Breast epithelium (tissue), 4 donors: Measurements from ENCODE around the gene ANKH. TPM values are rescaled to one million over a fixed set of nuclear protein-coding genes. Genes with fewer than 3 reads are reported as not detected.

Experiments used
- DNase-seq, 2 donors: peaks; one replicate each; pipeline ENCODE4 v3.0.0-alpha.2; 2019; ENCODE audit warnings: low spot score in 2 of 2
- H3K27ac ChIP-seq, 2 donors: fragments of 200-600 bp; sonication (generic) in 1 of 2; one replicate each; pipeline ENCODE4 v1.5.1; 2016 to 2019; ENCODE audit warnings: mild to moderate bottlenecking in 1 of 2
- H3K27me3 ChIP-seq, 2 donors: fragments of 200-600 bp; sonication (generic) in 1 of 2; one replicate each; pipeline versions ENCODE4 v1.5.1 to v1.6.0; 2017 to 2019; ENCODE audit warnings: control low read depth in 1 of 2, mild to moderate bottlenecking in 1 of 2
- H3K36me3 ChIP-seq: fragments of 200-600 bp; one replicate; pipeline ENCODE4 v1.5.1; 2019
- H3K4me1 ChIP-seq, 2 donors: fragments of 200-600 bp; sonication (generic); one replicate each; pipeline ENCODE4 v1.5.1; 2016 to 2019; ENCODE audit warnings: control low read depth in 1 of 2
- H3K4me3 ChIP-seq, 3 donors: fragments of 200-600 bp; sonication (generic); 1 replicate in 2 of 3; 2 replicates in 1 of 3; pipeline ENCODE4 v1.5.1; 2016 to 2019; ENCODE audit warnings: mild to moderate bottlenecking in 3 of 3, moderate library complexity in 2 of 3
- H3K9me3 ChIP-seq, 2 donors: fragments of 200-600 bp; sonication (generic) in 1 of 2; one replicate each; pipeline ENCODE4 v1.5.1; 2016 to 2019; ENCODE audit warnings: control low read depth in 1 of 2
- POLR2A ChIP-seq: fragments of 450-650 bp; IDR thresholded peaks from one replicate; pipeline ENCODE4 v1.6.1; 2016; ENCODE audit warnings: antibody characterized with exemption, mild to moderate bottlenecking, moderate library complexity
- POLR2AphosphoS5 ChIP-seq, 3 donors: sonication (generic); formaldehyde crosslinking; IDR thresholded peaks; one replicate each; pipeline ENCODE4 v1.6.1; 2017; ENCODE audit warnings: antibody characterized with exemption in 3 of 3
- intact Hi-C: fragments of 100-400 bp; cut with DNase I; formaldehyde crosslinking; loops from one replicate; pipeline ENCODE4 v1.15.1; 2023; ENCODE audit warnings: low total_unique reads
- total RNA-seq, 3 donors: library from RNA; depleted of rRNA; stranded (reverse); fragments of >200 nt; gene quantifications; one replicate each; pipeline ENCODE4 v1.1.0, GENCODE V29; 2016
- TF ChIP-seq, protein P1 (sequence below), 3 donors: fragments of 450-650 bp; IDR thresholded peaks; one replicate each; pipeline ENCODE4 v1.5.1; 2016 to 2017; ENCODE audit warnings: antibody characterized with exemption in 3 of 3, mild to moderate bottlenecking in 3 of 3, moderate library complexity in 3 of 3

Gene ANKH
- total RNA-seq, 3 donors from 2014 or later: 31.5 to 83.1 (median 52.1) TPM

DNA sequence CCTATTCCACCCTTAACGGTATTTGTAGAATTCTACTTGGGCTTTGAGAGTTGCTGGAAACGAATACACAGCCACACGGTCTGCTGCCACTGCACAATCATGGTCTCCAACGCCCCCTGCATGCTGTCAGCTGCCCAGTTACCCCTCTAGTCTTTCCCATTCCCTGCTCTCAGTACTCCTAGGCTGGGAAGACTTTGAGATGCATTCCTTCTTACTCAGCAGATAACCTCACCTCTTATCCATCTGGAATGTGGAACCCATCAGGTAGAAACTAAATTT is 92.8 kb downstream of the ANKH start:
- no peak for TF ChIP-seq POLR2A
- TF ChIP-seq, protein P1, sequence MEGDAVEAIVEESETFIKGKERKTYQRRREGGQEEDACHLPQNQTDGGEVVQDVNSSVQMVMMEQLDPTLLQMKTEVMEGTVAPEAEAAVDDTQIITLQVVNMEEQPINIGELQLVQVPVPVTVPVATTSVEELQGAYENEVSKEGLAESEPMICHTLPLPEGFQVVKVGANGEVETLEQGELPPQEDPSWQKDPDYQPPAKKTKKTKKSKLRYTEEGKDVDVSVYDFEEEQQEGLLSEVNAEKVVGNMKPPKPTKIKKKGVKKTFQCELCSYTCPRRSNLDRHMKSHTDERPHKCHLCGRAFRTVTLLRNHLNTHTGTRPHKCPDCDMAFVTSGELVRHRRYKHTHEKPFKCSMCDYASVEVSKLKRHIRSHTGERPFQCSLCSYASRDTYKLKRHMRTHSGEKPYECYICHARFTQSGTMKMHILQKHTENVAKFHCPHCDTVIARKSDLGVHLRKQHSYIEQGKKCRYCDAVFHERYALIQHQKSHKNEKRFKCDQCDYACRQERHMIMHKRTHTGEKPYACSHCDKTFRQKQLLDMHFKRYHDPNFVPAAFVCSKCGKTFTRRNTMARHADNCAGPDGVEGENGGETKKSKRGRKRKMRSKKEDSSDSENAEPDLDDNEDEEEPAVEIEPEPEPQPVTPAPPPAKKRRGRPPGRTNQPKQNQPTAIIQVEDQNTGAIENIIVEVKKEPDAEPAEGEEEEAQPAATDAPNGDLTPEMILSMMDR (IDR thresholded peaks at IDR 0.05): no peak
- H3K36me3 ChIP-seq: no peaks in the 10 kb centered on the region
- no peaks in the 10 kb centered on the region for H3K4me1 ChIP-seq
- DNase-seq: no peak
- no peaks in the 10 kb centered on the region for H3K27me3 ChIP-seq
- intact Hi-C loops: no loop called here
- H3K9me3 ChIP-seq: no peaks in the 10 kb centered on the region
- H3K27ac ChIP-seq: no peak overlapping the region
- no peak overlapping the region for H3K4me3 ChIP-seq

DNA sequence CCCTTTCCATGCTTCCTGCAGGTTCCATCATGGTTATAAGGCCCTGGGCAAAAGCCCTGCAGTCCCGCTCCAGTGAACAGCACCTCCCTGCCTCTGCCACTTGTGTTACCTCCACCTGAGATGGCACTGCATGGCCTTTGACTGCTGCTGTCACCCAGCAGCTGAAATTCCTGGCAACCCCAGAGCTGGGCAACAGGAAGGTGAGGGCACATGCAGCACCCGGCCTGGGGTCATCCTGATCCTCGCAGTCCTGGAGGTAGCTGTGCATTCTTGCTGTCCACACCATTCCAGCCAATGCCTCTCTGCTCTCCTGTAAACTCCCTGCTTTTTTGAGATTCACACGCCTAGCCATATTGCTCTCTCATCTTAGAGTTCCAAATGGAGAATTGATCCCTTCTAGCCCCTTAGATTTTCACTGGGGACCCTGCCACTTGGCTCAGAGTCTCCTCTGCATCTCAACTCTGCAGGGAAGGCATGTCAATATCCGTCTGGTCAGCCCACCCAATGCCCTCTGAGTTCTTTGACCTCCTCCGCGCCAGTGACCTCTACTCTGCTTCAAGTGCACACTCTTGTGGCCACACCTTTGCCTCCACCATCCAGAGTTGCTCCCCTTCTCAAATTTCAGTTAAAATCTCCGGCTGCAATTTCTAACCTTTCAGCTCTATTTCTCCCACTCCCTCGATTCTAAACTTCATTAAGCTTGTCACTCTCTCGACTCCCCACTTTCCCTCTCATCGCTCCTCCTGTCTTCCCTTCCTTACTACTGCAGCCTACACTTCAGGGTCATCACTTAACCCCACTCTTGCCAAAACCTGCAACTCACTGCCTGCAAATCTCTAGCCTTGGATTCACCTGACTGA is 93.4 kb downstream of the ANKH start:
- Histone ChIP-seq H3K36me3 (no peaks in the 10 kb centered on the region), H3K27ac (no peak overlapping the region), H3K27me3 (no peaks in the 10 kb centered on the region), H3K9me3 (no peaks in the 10 kb centered on the region), H3K4me1 (no peaks in the 10 kb centered on the region), H3K4me3 (no peak overlapping the region)
- TF ChIP-seq, protein P1 (IDR thresholded peaks at IDR 0.05): no peak
- no peak for TF ChIP-seq POLR2A
- TF ChIP-seq POLR2AphosphoS5 (IDR thresholded peaks at IDR 0.05): no peak
- intact Hi-C loops: no loop called here
- DNase-seq: no peak

DNA sequence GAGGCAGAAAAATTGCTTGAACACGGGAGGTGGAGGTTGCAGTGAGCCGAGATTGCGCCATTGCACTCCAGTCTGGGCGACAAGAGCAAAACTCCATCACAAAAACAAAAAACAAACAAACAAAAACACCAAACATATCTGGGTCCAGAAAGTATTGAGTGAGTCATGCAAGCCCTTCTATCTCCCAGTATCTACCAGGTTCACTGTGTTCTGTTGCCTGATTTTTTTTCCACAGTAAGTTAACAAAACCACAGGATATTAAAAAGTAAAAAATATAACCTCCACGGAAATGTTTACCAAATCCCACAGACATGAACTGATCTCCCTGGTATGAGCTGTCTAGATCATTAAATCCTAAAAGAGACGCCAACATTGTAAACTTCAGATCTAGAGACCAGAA is 94.4 kb downstream of the ANKH start:
- intact Hi-C loops: no loop called here
- H3K27ac ChIP-seq: no peak overlapping the region
- H3K36me3 ChIP-seq: no peaks in the 10 kb centered on the region
- no peaks in the 10 kb centered on the region for H3K9me3 ChIP-seq
- DNase-seq: no peak
- H3K4me1 ChIP-seq: no peaks in the 10 kb centered on the region
- TF ChIP-seq POLR2AphosphoS5 (IDR thresholded peaks at IDR 0.05) (no peak), POLR2A (no peak)
- TF ChIP-seq, protein P1 (IDR thresholded peaks at IDR 0.05): no peak
- no peak overlapping the region for H3K4me3 ChIP-seq
- no peaks in the 10 kb centered on the region for H3K27me3 ChIP-seq

DNA sequence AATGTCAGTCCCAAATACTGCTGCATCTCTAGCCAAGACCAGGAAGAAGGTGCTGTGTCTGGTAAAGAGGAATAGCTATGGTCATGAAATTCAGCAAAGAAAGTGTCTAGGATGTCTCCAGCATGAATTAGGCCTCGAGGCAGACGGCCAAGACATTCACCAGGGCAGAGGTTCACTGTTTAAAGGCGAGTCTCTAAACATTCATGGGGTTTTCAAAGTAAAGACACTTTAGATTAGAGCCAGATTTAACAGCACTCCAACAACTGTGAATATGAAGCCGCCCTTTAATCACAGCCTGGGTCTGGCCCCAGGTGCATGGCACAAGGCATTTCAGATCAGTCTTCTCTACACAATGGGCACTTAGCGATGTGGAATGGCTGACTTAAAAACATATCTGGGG is 95.0 kb downstream of the ANKH start:
- intact Hi-C loops: no loop called here
- H3K27me3 ChIP-seq: no peaks in the 10 kb centered on the region
- no peak overlapping the region for H3K4me3 ChIP-seq
- TF ChIP-seq, protein P1 (IDR thresholded peaks at IDR 0.05): no peak
- TF ChIP-seq POLR2A (no peak), POLR2AphosphoS5 (IDR thresholded peaks at IDR 0.05) (no peak)
- no peaks in the 10 kb centered on the region for H3K9me3 ChIP-seq
- no peak for DNase-seq
- H3K27ac ChIP-seq: no peak overlapping the region
- no peaks in the 10 kb centered on the region for H3K36me3 ChIP-seq
- H3K4me1 ChIP-seq: no peaks in the 10 kb centered on the region

DNA sequence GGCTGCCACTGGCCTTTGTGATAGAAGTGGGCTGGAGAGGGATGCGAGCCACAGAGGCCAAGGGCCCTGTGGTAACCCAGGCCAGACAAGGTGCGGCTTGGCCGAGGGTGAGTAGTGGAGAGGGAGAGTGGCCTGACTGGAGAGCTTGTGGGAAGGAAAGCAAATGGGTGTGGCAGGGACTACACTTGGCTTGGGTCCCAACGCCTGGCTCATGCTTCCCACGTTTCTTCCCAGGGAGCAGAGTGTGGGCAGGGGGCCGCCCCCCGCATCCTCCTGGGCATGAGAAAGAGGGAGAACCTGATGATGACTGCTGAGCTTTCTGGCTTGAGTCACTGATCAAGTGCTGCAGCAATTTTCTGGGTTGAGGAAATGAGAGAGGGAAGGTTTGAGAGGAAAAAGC is 95.7 kb downstream of the ANKH start:
- no peak overlapping the region for H3K27ac ChIP-seq
- no peak for DNase-seq
- no peak overlapping the region for H3K4me3 ChIP-seq
- no peaks in the 10 kb centered on the region for H3K4me1 ChIP-seq
- no peaks in the 10 kb centered on the region for H3K36me3 ChIP-seq
- no peaks in the 10 kb centered on the region for H3K27me3 ChIP-seq
- intact Hi-C loops: no loop called here
- TF ChIP-seq, protein P1 (IDR thresholded peaks at IDR 0.05): no peak
- no peak for TF ChIP-seq POLR2AphosphoS5 (IDR thresholded peaks at IDR 0.05)
- no peak for TF ChIP-seq POLR2A
- H3K9me3 ChIP-seq: no peaks in the 10 kb centered on the region
